ENCODE data around the gene RUNX1. TPM values are rescaled to one million over a fixed set of nuclear protein-coding genes. Genes with fewer than 3 reads are reported as not detected.

The RUNX1 gene
- total and polyA plus RNA-seq, 2 of the 13 experiments (the other 11 are each of a cell fraction or from before 2014, with no cell fraction given), result 5.4 to 6.4 TPM

DNA sequence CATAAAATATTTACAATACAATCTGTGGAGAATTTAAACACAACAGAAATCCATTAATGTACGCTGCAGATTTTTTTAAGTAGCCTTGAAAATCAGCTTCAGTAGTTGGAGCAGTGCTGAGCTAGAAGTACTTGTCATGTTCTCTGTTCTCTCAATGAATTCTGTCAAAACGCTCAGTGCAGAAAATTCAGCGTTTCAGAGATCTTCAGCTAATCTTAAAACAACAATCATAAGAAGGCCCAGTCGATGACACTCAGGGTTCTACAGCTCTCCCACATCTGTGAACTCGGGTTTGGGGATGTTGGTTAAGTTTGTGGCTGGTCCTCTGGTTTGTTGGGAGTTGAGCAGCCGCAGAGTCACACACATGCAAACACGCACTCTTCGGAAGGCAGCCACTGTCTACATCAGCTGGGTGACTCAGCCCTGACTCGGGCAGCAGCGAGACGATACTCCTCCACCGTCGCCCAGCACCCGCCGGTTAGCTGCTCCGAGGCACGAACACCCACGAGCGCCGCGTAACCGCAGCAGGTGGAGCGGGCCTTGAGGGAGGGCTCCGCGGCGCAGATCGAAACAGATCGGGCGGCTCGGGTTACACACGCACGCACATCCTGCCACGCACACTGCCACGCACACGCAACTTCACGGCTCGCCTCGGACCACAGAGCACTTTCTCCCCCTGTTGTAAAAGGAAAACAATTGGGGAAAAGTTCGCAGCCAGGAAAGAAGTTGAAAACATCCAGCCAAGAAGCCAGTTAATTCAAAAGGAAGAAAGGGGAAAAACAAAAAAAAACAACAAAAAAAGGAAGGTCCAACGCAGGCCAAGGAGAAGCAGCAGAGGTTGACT lies 161.2 kb downstream of the RUNX1 start (continued):
- TF ChIP-seq ZNF446 (CRISPR knock-in tag; IDR thresholded peaks at IDR 0.05) (no peak), HOXA9 (CRISPR knock-in tag; IDR thresholded peaks at IDR 0.05; ENCODE audit: borderline replicate concordance) (no peak), NR2F2 (IDR thresholded peaks at IDR 0.05; ENCODE audit: borderline replicate concordance, low read depth) (no peak), MXD4 (CRISPR knock-in tag; IDR thresholded peaks at IDR 0.05) (0 out of 2 replicates have a peak, but pooled peaks have one; percentile 25), GABPA (IDR thresholded peaks at IDR 0.05; ENCODE audit: low read depth, low read length) (no peak), GABPA (CRISPR knock-in tag; IDR thresholded peaks at IDR 0.05; ENCODE audit: low read depth) (no peak), ZNF234 (CRISPR knock-in tag; conservative IDR thresholded peaks at IDR 0.05) (no peak), SRY (CRISPR knock-in tag; IDR thresholded peaks at IDR 0.05) (no peak), BORCS8-MEF2B (CRISPR knock-in tag; IDR thresholded peaks at IDR 0.05) (no peak), KAT8 (CRISPR knock-in tag; IDR thresholded peaks at IDR 0.05) (0 out of 2 replicates have a peak, but pooled peaks have one; percentile 8), ZNF484 (CRISPR knock-in tag; IDR thresholded peaks at IDR 0.05; ENCODE audit: borderline replicate concordance, low read depth) (no peak), SMARCE1 (IDR thresholded peaks at IDR 0.05; ENCODE audit: borderline replicate concordance) (no peak)
- TF ChIP-seq, protein P1, sequence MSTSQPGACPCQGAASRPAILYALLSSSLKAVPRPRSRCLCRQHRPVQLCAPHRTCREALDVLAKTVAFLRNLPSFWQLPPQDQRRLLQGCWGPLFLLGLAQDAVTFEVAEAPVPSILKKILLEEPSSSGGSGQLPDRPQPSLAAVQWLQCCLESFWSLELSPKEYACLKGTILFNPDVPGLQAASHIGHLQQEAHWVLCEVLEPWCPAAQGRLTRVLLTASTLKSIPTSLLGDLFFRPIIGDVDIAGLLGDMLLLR (CRISPR knock-in tag; IDR thresholded peaks at IDR 0.05), result no peak
- TF ChIP-seq, protein P2, sequence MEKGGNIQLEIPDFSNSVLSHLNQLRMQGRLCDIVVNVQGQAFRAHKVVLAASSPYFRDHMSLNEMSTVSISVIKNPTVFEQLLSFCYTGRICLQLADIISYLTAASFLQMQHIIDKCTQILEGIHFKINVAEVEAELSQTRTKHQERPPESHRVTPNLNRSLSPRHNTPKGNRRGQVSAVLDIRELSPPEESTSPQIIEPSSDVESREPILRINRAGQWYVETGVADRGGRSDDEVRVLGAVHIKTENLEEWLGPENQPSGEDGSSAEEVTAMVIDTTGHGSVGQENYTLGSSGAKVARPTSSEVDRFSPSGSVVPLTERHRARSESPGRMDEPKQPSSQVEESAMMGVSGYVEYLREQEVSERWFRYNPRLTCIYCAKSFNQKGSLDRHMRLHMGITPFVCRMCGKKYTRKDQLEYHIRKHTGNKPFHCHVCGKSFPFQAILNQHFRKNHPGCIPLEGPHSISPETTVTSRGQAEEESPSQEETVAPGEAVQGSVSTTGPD (CRISPR knock-in tag; IDR thresholded peaks at IDR 0.05), result no peak
- TF ChIP-seq, protein P3, sequence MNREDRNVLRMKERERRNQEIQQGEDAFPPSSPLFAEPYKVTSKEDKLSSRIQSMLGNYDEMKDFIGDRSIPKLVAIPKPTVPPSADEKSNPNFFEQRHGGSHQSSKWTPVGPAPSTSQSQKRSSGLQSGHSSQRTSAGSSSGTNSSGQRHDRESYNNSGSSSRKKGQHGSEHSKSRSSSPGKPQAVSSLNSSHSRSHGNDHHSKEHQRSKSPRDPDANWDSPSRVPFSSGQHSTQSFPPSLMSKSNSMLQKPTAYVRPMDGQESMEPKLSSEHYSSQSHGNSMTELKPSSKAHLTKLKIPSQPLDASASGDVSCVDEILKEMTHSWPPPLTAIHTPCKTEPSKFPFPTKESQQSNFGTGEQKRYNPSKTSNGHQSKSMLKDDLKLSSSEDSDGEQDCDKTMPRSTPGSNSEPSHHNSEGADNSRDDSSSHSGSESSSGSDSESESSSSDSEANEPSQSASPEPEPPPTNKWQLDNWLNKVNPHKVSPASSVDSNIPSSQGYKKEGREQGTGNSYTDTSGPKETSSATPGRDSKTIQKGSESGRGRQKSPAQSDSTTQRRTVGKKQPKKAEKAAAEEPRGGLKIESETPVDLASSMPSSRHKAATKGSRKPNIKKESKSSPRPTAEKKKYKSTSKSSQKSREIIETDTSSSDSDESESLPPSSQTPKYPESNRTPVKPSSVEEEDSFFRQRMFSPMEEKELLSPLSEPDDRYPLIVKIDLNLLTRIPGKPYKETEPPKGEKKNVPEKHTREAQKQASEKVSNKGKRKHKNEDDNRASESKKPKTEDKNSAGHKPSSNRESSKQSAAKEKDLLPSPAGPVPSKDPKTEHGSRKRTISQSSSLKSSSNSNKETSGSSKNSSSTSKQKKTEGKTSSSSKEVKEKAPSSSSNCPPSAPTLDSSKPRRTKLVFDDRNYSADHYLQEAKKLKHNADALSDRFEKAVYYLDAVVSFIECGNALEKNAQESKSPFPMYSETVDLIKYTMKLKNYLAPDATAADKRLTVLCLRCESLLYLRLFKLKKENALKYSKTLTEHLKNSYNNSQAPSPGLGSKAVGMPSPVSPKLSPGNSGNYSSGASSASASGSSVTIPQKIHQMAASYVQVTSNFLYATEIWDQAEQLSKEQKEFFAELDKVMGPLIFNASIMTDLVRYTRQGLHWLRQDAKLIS (CRISPR knock-in tag; IDR thresholded peaks at IDR 0.05), result no peak
- TF ChIP-seq, protein P4, sequence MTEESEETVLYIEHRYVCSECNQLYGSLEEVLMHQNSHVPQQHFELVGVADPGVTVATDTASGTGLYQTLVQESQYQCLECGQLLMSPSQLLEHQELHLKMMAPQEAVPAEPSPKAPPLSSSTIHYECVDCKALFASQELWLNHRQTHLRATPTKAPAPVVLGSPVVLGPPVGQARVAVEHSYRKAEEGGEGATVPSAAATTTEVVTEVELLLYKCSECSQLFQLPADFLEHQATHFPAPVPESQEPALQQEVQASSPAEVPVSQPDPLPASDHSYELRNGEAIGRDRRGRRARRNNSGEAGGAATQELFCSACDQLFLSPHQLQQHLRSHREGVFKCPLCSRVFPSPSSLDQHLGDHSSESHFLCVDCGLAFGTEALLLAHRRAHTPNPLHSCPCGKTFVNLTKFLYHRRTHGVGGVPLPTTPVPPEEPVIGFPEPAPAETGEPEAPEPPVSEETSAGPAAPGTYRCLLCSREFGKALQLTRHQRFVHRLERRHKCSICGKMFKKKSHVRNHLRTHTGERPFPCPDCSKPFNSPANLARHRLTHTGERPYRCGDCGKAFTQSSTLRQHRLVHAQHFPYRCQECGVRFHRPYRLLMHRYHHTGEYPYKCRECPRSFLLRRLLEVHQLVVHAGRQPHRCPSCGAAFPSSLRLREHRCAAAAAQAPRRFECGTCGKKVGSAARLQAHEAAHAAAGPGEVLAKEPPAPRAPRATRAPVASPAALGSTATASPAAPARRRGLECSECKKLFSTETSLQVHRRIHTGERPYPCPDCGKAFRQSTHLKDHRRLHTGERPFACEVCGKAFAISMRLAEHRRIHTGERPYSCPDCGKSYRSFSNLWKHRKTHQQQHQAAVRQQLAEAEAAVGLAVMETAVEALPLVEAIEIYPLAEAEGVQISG (CRISPR knock-in tag; IDR thresholded peaks at IDR 0.05), result peak; percentile 5; the same call in 1 of the 2 replicates
- TF ChIP-seq, protein P5, sequence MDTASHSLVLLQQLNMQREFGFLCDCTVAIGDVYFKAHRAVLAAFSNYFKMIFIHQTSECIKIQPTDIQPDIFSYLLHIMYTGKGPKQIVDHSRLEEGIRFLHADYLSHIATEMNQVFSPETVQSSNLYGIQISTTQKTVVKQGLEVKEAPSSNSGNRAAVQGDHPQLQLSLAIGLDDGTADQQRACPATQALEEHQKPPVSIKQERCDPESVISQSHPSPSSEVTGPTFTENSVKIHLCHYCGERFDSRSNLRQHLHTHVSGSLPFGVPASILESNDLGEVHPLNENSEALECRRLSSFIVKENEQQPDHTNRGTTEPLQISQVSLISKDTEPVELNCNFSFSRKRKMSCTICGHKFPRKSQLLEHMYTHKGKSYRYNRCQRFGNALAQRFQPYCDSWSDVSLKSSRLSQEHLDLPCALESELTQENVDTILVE (CRISPR knock-in tag; IDR thresholded peaks at IDR 0.05), result no peak

Measured in HepG2 (cell line).